ENCODE results near the gene OR6S1.
A peak's percentile ranks its signal among the peaks of the same experiment; 100 is the strongest.

Gene OR6S1

GRCh38 chr14:20641591-20641990 lies at the start of gene OR6S1:
Gene OR6S1, minus strand, starts transcription at chr14:20641691. Its CDS starts 0 bp downstream, at chr14:20641691.
- no peak for DNase-seq

- DNase-seq: peak; percentile 92
Observed at GRCh38 chr14:20690848-20691640, 49.6 kb upstream of the OR6S1 start.

- no peak for DNase-seq
Observed at GRCh38 chr14:20688167-20688839, 46.8 kb upstream of the OR6S1 start, which contains the start of gene ANG. Gene ANG, plus strand, starts transcription at chr14:20688764. Its CDS starts 4,801 bp downstream, at chr14:20693565.

- DNase-seq: no peak
Observed at GRCh38 chr14:20687362-20688166, 46.1 kb upstream of the OR6S1 start.

GRCh38 chr14:20686386-20687143 lies 45.1 kb upstream of the OR6S1 start:
- no peak for DNase-seq

- no peak for DNase-seq
Observed at GRCh38 chr14:20684662-20685456, 43.4 kb upstream of the OR6S1 start.

- peak; percentile 86 for DNase-seq
Observed at GRCh38 chr14:20683891-20684661, 42.6 kb upstream of the OR6S1 start, which contains the start of gene RNASE4. Gene RNASE4, plus strand, starts transcription at chr14:20684560. Its CDS starts 14,812 bp downstream, at chr14:20699372.

GRCh38 chr14:20683125-20683890 lies 41.8 kb upstream of the OR6S1 start:
- DNase-seq: peak; percentile 92

- DNase-seq: peak; percentile 88
Observed at GRCh38 chr14:20682435-20683124, 41.1 kb upstream of the OR6S1 start.

- no peak for DNase-seq
Observed at GRCh38 chr14:20682127-20682434, 40.6 kb upstream of the OR6S1 start.

GRCh38 chr14:20681348-20682126 lies 40.0 kb upstream of the OR6S1 start:
- DNase-seq: peak; percentile 88

- no peak for DNase-seq
Observed at GRCh38 chr14:20680843-20681347, 39.4 kb upstream of the OR6S1 start.

- DNase-seq: no peak
Observed at GRCh38 chr14:20680363-20680762, 38.9 kb upstream of the OR6S1 start.

- peak; percentile 46 for DNase-seq
Observed at GRCh38 chr14:20679907-20680306, 38.4 kb upstream of the OR6S1 start.

- DNase-seq: no peak
Observed at GRCh38 chr14:20676072-20676471, 34.6 kb upstream of the OR6S1 start.

- DNase-seq: no peak
Observed at GRCh38 chr14:20675669-20676068, 34.2 kb upstream of the OR6S1 start.

- no peak for DNase-seq
Observed at GRCh38 chr14:20671597-20672283, 30.2 kb upstream of the OR6S1 start.

- DNase-seq: no peak
Observed at GRCh38 chr14:20668969-20669368, 27.5 kb upstream of the OR6S1 start.
